HFFc6 (cell line): Measurements from ENCODE around the gene CXCR2. TPM values are rescaled to one million over a fixed set of nuclear protein-coding genes. Genes with fewer than 3 reads are reported as not detected.

Experiments
- DNase-seq: peaks from one replicate; pipeline ENCODE4 v3.0.0-alpha.2; 2018
- H3K27ac Mint-ChIP-seq: 2 replicates; pipeline ENCODE4 v1.8.0; 2020; ENCODE audit warnings: mild to moderate bottlenecking, mixed read lengths
- H3K27me3 Mint-ChIP-seq: 2 replicates; pipeline ENCODE4 v1.8.0; 2021; ENCODE audit warnings: mild to moderate bottlenecking, moderate library complexity, mixed read lengths; ENCODE audit not compliant: insufficient read depth
- H3K36me3 Mint-ChIP-seq: 2 replicates; pipeline ENCODE4 v1.8.0; 2021; ENCODE audit warnings: low read depth, mixed read lengths
- H3K4me1 Mint-ChIP-seq: 2 replicates; pipeline ENCODE4 v1.8.0; 2020; ENCODE audit warnings: low read depth, mixed read lengths
- H3K4me3 Mint-ChIP-seq: 2 replicates; pipeline ENCODE4 v1.8.0; 2020; ENCODE audit warnings: mild to moderate bottlenecking, moderate library complexity, mixed read lengths
- H3K9me3 Mint-ChIP-seq: 2 replicates; pipeline ENCODE4 v1.8.0; 2020; ENCODE audit warnings: mild to moderate bottlenecking, mixed read lengths
- CTCF ChIP-seq: fragments of 200-600 bp; sonication (generic); IDR thresholded peaks from 2 replicates; pipeline ENCODE4 v1.5.0; 2021; ENCODE audit warnings: antibody characterized with exemption, mild to moderate bottlenecking
- total RNA-seq, 6 experiments: library from RNA; stranded (reverse); fragmentation: NEBNext Ultra II Directional; extraction: Animal tissue kit (Norgen Biotek cat#: 25700); gene quantifications; 2 replicates in 1 of 6; 3 replicates in 5 of 6; pipeline ENCODE4 v1.2.3, GENCODE V29; 2021

CXCR2 gene
- total RNA-seq, 6 experiments from 2014 or later = not detected

- TF ChIP-seq CTCF = no peak
- H3K27me3 Mint-ChIP-seq = peaks cover 48% of the 10 kb centered on the region
- H3K27ac Mint-ChIP-seq = no peak overlapping the region
- H3K36me3 Mint-ChIP-seq = no peaks in the 10 kb centered on the region
- H3K9me3 Mint-ChIP-seq = no peaks in the 10 kb centered on the region
- DNase-seq = no peak
- no peak overlapping the region for H3K4me3 Mint-ChIP-seq
- no peaks in the 10 kb centered on the region for H3K4me1 Mint-ChIP-seq
These were observed 5.0 kb downstream of the CXCR2 start for GRCh38 chr2:218130822-218131221.

- Mint-ChIP-seq H3K36me3 (no peaks in the 10 kb centered on the region), H3K27me3 (peaks cover 58% of the 10 kb centered on the region), H3K4me1 (no peaks in the 10 kb centered on the region), H3K9me3 (no peaks in the 10 kb centered on the region), H3K27ac (no peak overlapping the region), H3K4me3 (no peak overlapping the region)
- no peak for DNase-seq
- TF ChIP-seq CTCF = no peak
These were observed 11.7 kb downstream of the CXCR2 start for GRCh38 chr2:218137514-218137913.

- DNase-seq = no peak
- no peak overlapping the region for H3K27ac Mint-ChIP-seq
- no peak for TF ChIP-seq CTCF
- H3K36me3 Mint-ChIP-seq = no peaks in the 10 kb centered on the region
- no peaks in the 10 kb centered on the region for H3K9me3 Mint-ChIP-seq
- no peak overlapping the region for H3K4me3 Mint-ChIP-seq
- H3K4me1 Mint-ChIP-seq = no peaks in the 10 kb centered on the region
- peaks cover 58% of the 10 kb centered on the region for H3K27me3 Mint-ChIP-seq
These were observed 12.2 kb downstream of the CXCR2 start for GRCh38 chr2:218138047-218138446.

- Mint-ChIP-seq H3K9me3 (no peaks in the 10 kb centered on the region; the same call in 1 of the 2 replicates), H3K27me3 (peaks cover 32% of the 10 kb centered on the region), H3K4me3 (no peak overlapping the region), H3K36me3 (no peaks in the 10 kb centered on the region), H3K4me1 (no peaks in the 10 kb centered on the region), H3K27ac (no peak overlapping the region)
- no peak for DNase-seq
- TF ChIP-seq CTCF = no peak
These were observed 19.3 kb downstream of the CXCR2 start for GRCh38 chr2:218145124-218145523.

- no peak for DNase-seq
- Mint-ChIP-seq H3K4me1 (no peaks in the 10 kb centered on the region), H3K27ac (no peak overlapping the region), H3K9me3 (no peaks in the 10 kb centered on the region; the same call in 1 of the 2 replicates), H3K27me3 (peaks cover 34% of the 10 kb centered on the region), H3K36me3 (no peaks in the 10 kb centered on the region), H3K4me3 (no peak overlapping the region)
- TF ChIP-seq CTCF = no peak
These were observed 20.2 kb downstream of the CXCR2 start for GRCh38 chr2:218146056-218146455.

GRCh38 chr2:218149098-218149497 lies 23.3 kb downstream of the CXCR2 start:
- Mint-ChIP-seq H3K4me1 (no peaks in the 10 kb centered on the region), H3K27me3 (peaks cover 34% of the 10 kb centered on the region), H3K36me3 (no peaks in the 10 kb centered on the region), H3K27ac (no peak overlapping the region), H3K4me3 (no peak overlapping the region), H3K9me3 (no peaks in the 10 kb centered on the region; the same call in 1 of the 2 replicates)
- DNase-seq = no peak
- no peak for TF ChIP-seq CTCF
